Neuronal stem cell (in vitro differentiated cells): ENCODE results near the gene RRM1.
"Not testable (repeated sequence)": the region's sequence is repeated elsewhere in the genome, so short reads cannot be mapped to it uniquely, and the experiment has no call there.

Experiments used
- DNase-seq: peaks from one replicate; pipeline ENCODE4 v3.0.0-alpha.2; 2013; ENCODE audit warnings: low spot score
- H2AFZ ChIP-seq: one replicate; pipeline ENCODE4 v1.6.1; 2013; ENCODE audit warnings: mild to moderate bottlenecking, low read length, inconsistent platforms
- H2AK5ac ChIP-seq: 2 replicates; pipeline ENCODE4 v1.6.1; 2013; ENCODE audit warnings: low read depth, mild to moderate bottlenecking, inconsistent platforms, low read length, moderate library complexity, mixed read lengths
- H2BK120ac ChIP-seq: 2 replicates; pipeline ENCODE4 v1.6.1; 2013; ENCODE audit warnings: low read depth, mild to moderate bottlenecking, inconsistent platforms, low read length, moderate library complexity, mixed read lengths
- H2BK12ac ChIP-seq: one replicate; pipeline ENCODE4 v1.6.1; 2013; ENCODE audit warnings: low read length, inconsistent platforms
- H2BK15ac ChIP-seq: 2 replicates; pipeline ENCODE4 v1.6.1; 2013; ENCODE audit warnings: mild to moderate bottlenecking, low read length, inconsistent platforms, mixed read lengths
- H2BK5ac ChIP-seq: one replicate; pipeline ENCODE4 v1.6.1; 2013; ENCODE audit warnings: inconsistent platforms, mild to moderate bottlenecking, low read length, moderate library complexity
- H3K14ac ChIP-seq: one replicate; pipeline ENCODE4 v1.6.1; 2013; ENCODE audit warnings: low read length, inconsistent platforms
- H3K18ac ChIP-seq: 2 replicates; pipeline ENCODE4 v1.6.1; 2013; ENCODE audit warnings: low read length, inconsistent platforms
- H3K23ac ChIP-seq: 2 replicates; pipeline ENCODE4 v1.6.1; 2013; ENCODE audit warnings: low read depth, mild to moderate bottlenecking, mixed read lengths, low read length, inconsistent platforms; ENCODE audit not compliant: poor library complexity
- H3K27ac ChIP-seq: replicated peaks from 3 replicates; pipeline ENCODE4 v1.5.1; 2013; ENCODE audit warnings: low read length, inconsistent platforms
- H3K27me3 ChIP-seq, 3 experiments: 2 replicates each; pipeline ENCODE4 v1.6.1; 2013; ENCODE audit warnings: low read length in 3 of 3, mild to moderate bottlenecking in 2 of 3, inconsistent platforms in 1 of 3, low read depth in 1 of 3, mixed read lengths in 1 of 3, moderate library complexity in 1 of 3; ENCODE audit not compliant: control insufficient read depth in 3 of 3, insufficient read depth in 3 of 3
- H3K36me3 ChIP-seq, 2 donors: replicated peaks in 1 of 2; 2 replicates each; pipeline ENCODE4 v1.6.1; 2013; ENCODE audit warnings: low read length in 2 of 2; ENCODE audit not compliant: control insufficient read depth in 2 of 2, insufficient read depth in 2 of 2
- H3K4ac ChIP-seq: 2 replicates; pipeline ENCODE4 v1.6.1; 2013; ENCODE audit warnings: inconsistent platforms, mild to moderate bottlenecking, low read length, moderate library complexity
- H3K4me1 ChIP-seq, 2 donors: 1 replicate in 1 of 2; 2 replicates in 1 of 2; pipeline ENCODE4 v1.6.1; 2013; ENCODE audit warnings: low read length in 2 of 2, low read depth in 1 of 2; ENCODE audit not compliant: control insufficient read depth in 2 of 2, insufficient read depth in 1 of 2
- H3K4me2 ChIP-seq: one replicate; pipeline ENCODE4 v1.6.1; 2013; ENCODE audit warnings: mild to moderate bottlenecking, low read length, inconsistent platforms; ENCODE audit not compliant: insufficient read depth, poor library complexity, severe bottlenecking
- H3K4me3 ChIP-seq, 2 donors: 2 replicates each; pipeline ENCODE4 v1.5.1; 2013; ENCODE audit warnings: low read length in 2 of 2, mild to moderate bottlenecking in 2 of 2, inconsistent platforms in 1 of 2, moderate library complexity in 1 of 2
- H3K79me1 ChIP-seq: one replicate; pipeline ENCODE4 v1.6.1; 2013; ENCODE audit warnings: low read depth, mild to moderate bottlenecking, inconsistent platforms, low read length, moderate library complexity
- H3K9ac ChIP-seq: one replicate; pipeline ENCODE4 v1.6.1; 2013; ENCODE audit warnings: mild to moderate bottlenecking, low read depth, low read length, inconsistent platforms; ENCODE audit not compliant: poor library complexity
- H3K9me3 ChIP-seq, 2 donors: replicated peaks in 1 of 2; 2 replicates each; pipeline versions ENCODE3 to v1.6.1; 2013; ENCODE audit warnings: low read length in 2 of 2, mild to moderate bottlenecking in 2 of 2, inconsistent platforms in 1 of 2, low read depth in 1 of 2, mixed read lengths in 1 of 2, moderate library complexity in 1 of 2; ENCODE audit not compliant: control insufficient read depth in 2 of 2, insufficient read depth in 1 of 2
- H4K8ac ChIP-seq: one replicate; pipeline ENCODE4 v1.6.1; 2013; ENCODE audit warnings: low read depth, mild to moderate bottlenecking, inconsistent platforms, low read length, moderate library complexity
- H4K91ac ChIP-seq: one replicate; pipeline ENCODE4 v1.6.1; 2013; ENCODE audit warnings: low read length, low read depth, mild to moderate bottlenecking, inconsistent platforms; ENCODE audit not compliant: poor library complexity
- WGBS, 2 donors: extraction: QIAGEN DNeasy Blood & Tissue Kit; methylation state at CpG; one replicate each; pipeline ENCODE4 v1.1.7; 2013; ENCODE audit warnings: missing lambda C conversion rate in 2 of 2, mixed read lengths in 1 of 2; ENCODE audit not compliant: insufficient read length in 2 of 2, insufficient replicate concordance in 1 of 2; ENCODE audit errors: extremely low coverage in 2 of 2; 5-methylcytosine and 5-hydroxymethylcytosine counted together

RRM1 gene

GRCh38 chr11:4158818-4159217 is 64.2 kb downstream of the RRM1 start:
- H2BK12ac ChIP-seq, H2BK120ac ChIP-seq, H3K79me1 ChIP-seq, H3K4me3 ChIP-seq, H3K4me1 ChIP-seq, H4K91ac ChIP-seq, H3K14ac ChIP-seq, H4K8ac ChIP-seq, H2AK5ac ChIP-seq, DNase-seq, H3K18ac ChIP-seq, H2BK5ac ChIP-seq, H3K9ac ChIP-seq, H3K4ac ChIP-seq, H2BK15ac ChIP-seq, H3K27ac ChIP-seq, H2AFZ ChIP-seq, H3K27me3 ChIP-seq, H3K9me3 ChIP-seq, H3K36me3 ChIP-seq, H3K4me2 ChIP-seq, H3K23ac ChIP-seq: not testable (repeated sequence)
- WGBS, 2 donors, result no CpG with 5 or more reads among the region's 1 CpG

GRCh38 chr11:4161305-4161704 is 66.7 kb downstream of the RRM1 start:
- Histone ChIP-seq H3K79me1 (no peaks in the 10 kb centered on the region), H4K91ac (no peak overlapping the region), H3K18ac (no peak overlapping the region), H2BK5ac (no peak overlapping the region), H3K4me3 (no peak overlapping the region), H3K4me2 (no peak overlapping the region), H2BK15ac (no peak overlapping the region), H3K23ac (no peak overlapping the region), H3K4ac (no peak overlapping the region), H3K14ac (no peak overlapping the region), H2AFZ (no peak overlapping the region), H3K36me3 (no peaks in the 10 kb centered on the region), H3K27ac (no peak overlapping the region), H4K8ac (no peak overlapping the region), H3K4me1 (no peaks in the 10 kb centered on the region), H3K9ac (no peak overlapping the region), H2BK120ac (no peak overlapping the region), H2AK5ac (no peak overlapping the region), H2BK12ac (no peak overlapping the region), H3K27me3 (no peaks in the 10 kb centered on the region), H3K9me3 (no peaks in the 10 kb centered on the region)
- no CpG with 5 or more reads among the region's 1 CpG for WGBS, 2 donors
- no peak for DNase-seq

- no CpG with 5 or more reads among the region's 3 CpGs for WGBS, 2 donors
- no peak overlapping the region for H2AK5ac ChIP-seq
- H3K27me3 ChIP-seq, result no peaks in the 10 kb centered on the region
- H3K23ac ChIP-seq, result no peak overlapping the region
- no peak overlapping the region for H3K4me3 ChIP-seq
- no peaks in the 10 kb centered on the region for H3K79me1 ChIP-seq
- no peak overlapping the region for H4K91ac ChIP-seq
- DNase-seq, result no peak
- no peaks in the 10 kb centered on the region for H3K4me1 ChIP-seq
- H2AFZ ChIP-seq, result no peak overlapping the region
- H2BK15ac ChIP-seq, result no peak overlapping the region
- H3K27ac ChIP-seq, result no peak overlapping the region
- peaks cover 0 to 1% of the 10 kb centered on the region in 2 donors for H3K9me3 ChIP-seq
- H3K4ac ChIP-seq, result no peak overlapping the region
- no peak overlapping the region for H4K8ac ChIP-seq
- H2BK120ac ChIP-seq, result no peak overlapping the region
- H2BK12ac ChIP-seq, result no peak overlapping the region
- H3K4me2 ChIP-seq, result no peak overlapping the region
- H3K36me3 ChIP-seq, result no peaks in the 10 kb centered on the region
- no peak overlapping the region for H3K14ac ChIP-seq
- no peak overlapping the region for H3K9ac ChIP-seq
- H2BK5ac ChIP-seq, result no peak overlapping the region
- no peak overlapping the region for H3K18ac ChIP-seq
Observed at GRCh38 chr11:4164884-4165590, 70.4 kb downstream of the RRM1 start.

GRCh38 chr11:4167292-4167691 is 72.7 kb downstream of the RRM1 start:
- no peak overlapping the region for H2BK120ac ChIP-seq
- H4K91ac ChIP-seq, result peak overlapping the region; percentile 24
- H2BK12ac ChIP-seq, result no peak overlapping the region
- no peak overlapping the region for H3K27ac ChIP-seq
- DNase-seq, result no peak
- H3K18ac ChIP-seq, result peak overlapping the region; percentile 46
- H2AFZ ChIP-seq, result no peak overlapping the region
- WGBS, 2 donors, result no CpG with 5 or more reads among the region's 3 CpGs
- H4K8ac ChIP-seq, result no peak overlapping the region
- H2BK5ac ChIP-seq, result no peak overlapping the region
- no peak overlapping the region for H3K14ac ChIP-seq
- peak overlapping the region; percentile 49 for H2AK5ac ChIP-seq
- no peak overlapping the region for H3K4me2 ChIP-seq
- no peak overlapping the region for H3K4ac ChIP-seq
- no peaks in the 10 kb centered on the region for H3K36me3 ChIP-seq
- H3K4me1 ChIP-seq, result no peaks in the 10 kb centered on the region
- H3K9ac ChIP-seq, result no peak overlapping the region
- H3K27me3 ChIP-seq, result no peaks in the 10 kb centered on the region
- no peaks in the 10 kb centered on the region for H3K79me1 ChIP-seq
- H3K4me3 ChIP-seq, result no peak overlapping the region
- no peak overlapping the region for H3K23ac ChIP-seq
- H2BK15ac ChIP-seq, result no peak overlapping the region
- H3K9me3 ChIP-seq, result peaks cover 0 to 1% of the 10 kb centered on the region in 2 donors
